SU-DHL-6 (cell line): Measurements from ENCODE around the gene KCNH1.

Source experiments
- H2AFZ ChIP-seq: fragments of 200-600 bp; sonication (generic); 2 replicates; pipeline ENCODE4 v1.6.1; 2014; ENCODE audit warnings: low read depth, mild to moderate bottlenecking, moderate library complexity, mixed read lengths, antibody characterized with exemption, low read length; ENCODE audit not compliant: severe bottlenecking
- H3F3A ChIP-seq: fragments of 200-600 bp; shearing (Covaris generic); 2 replicates; pipeline ENCODE4 v1.6.0; 2016; ENCODE audit warnings: antibody characterized with exemption, mild to moderate bottlenecking; ENCODE audit not compliant: insufficient read depth
- H3K27ac ChIP-seq: fragments of 200-600 bp; sonication (generic); 2 replicates; pipeline ENCODE4 v1.5.1; 2016; ENCODE audit warnings: low read depth, mild to moderate bottlenecking, low read length, moderate library complexity, mixed read lengths
- H3K27me3 ChIP-seq: fragments of 200-600 bp; sonication (generic), shearing (Covaris generic); 2 replicates; pipeline ENCODE4 v1.6.0; 2014; ENCODE audit warnings: mild to moderate bottlenecking, low read length
- H3K36me3 ChIP-seq: fragments of 200-600 bp; sonication (generic); 2 replicates; pipeline ENCODE4 v1.6.1; 2014; ENCODE audit warnings: mild to moderate bottlenecking, low read length, mixed read lengths
- H3K4me2 ChIP-seq: fragments of 300-600, 200-600 bp; shearing (Covaris generic), sonication (generic); 2 replicates; pipeline ENCODE4 v1.6.0; 2014; ENCODE audit warnings: low read length, low read depth, mild to moderate bottlenecking; ENCODE audit not compliant: poor library complexity, severe bottlenecking
- H3K4me3 ChIP-seq: fragments of 200-600 bp; sonication (generic); 2 replicates; pipeline ENCODE4 v1.5.1; 2014; ENCODE audit warnings: antibody characterized with exemption, low read length, mild to moderate bottlenecking, mixed read lengths; ENCODE audit not compliant: insufficient read depth, poor library complexity, severe bottlenecking
- H3K79me2 ChIP-seq: fragments of 200-600 bp; sonication (generic); 2 replicates; pipeline ENCODE4 v1.6.1; 2014; ENCODE audit warnings: mild to moderate bottlenecking, low read length, moderate library complexity; ENCODE audit not compliant: insufficient read depth
- H3K9ac ChIP-seq: fragments of 200-600 bp; sonication (generic); 2 replicates; pipeline ENCODE4 v1.7.0; 2014; ENCODE audit warnings: mild to moderate bottlenecking, low read length
- H3K9me2 ChIP-seq: fragments of 200-600 bp; sonication (generic); replicated peaks from 2 replicates; pipeline ENCODE4 v1.6.1; 2014; ENCODE audit warnings: low read length; ENCODE audit not compliant: insufficient read depth
- H3K9me3 ChIP-seq: fragments of 200-600 bp; sonication (generic); 2 replicates; pipeline ENCODE4 v1.6.1; 2014; ENCODE audit warnings: low read length, mixed read lengths; ENCODE audit not compliant: insufficient read depth
- H4K20me1 ChIP-seq: fragments of 200-600 bp; sonication (generic); 2 replicates; pipeline ENCODE4 v1.6.1; 2014; ENCODE audit warnings: low read depth, mild to moderate bottlenecking, antibody characterized with exemption, low read length, moderate library complexity, mixed read lengths
- CTCF ChIP-seq: fragments of 200-600 bp; sonication (generic); IDR thresholded peaks from one replicate; pipeline ENCODE4 v1.5.1; 2017; ENCODE audit warnings: antibody characterized with exemption, mild to moderate bottlenecking, low read length, moderate library complexity; ENCODE audit not compliant: insufficient read depth, poor library complexity, severe bottlenecking
- EZH2phosphoT487 ChIP-seq: fragments of 200-600 bp; sonication (generic), shearing (Covaris generic); conservative IDR thresholded peaks from 2 replicates; pipeline ENCODE4 v1.6.1; 2018; ENCODE audit warnings: mild to moderate bottlenecking, antibody characterized with exemption, low read length, moderate library complexity, mixed read lengths

The KCNH1 gene

GRCh38 chr1:210706246-210706645 lies 427.7 kb downstream of the KCNH1 start:
- Histone ChIP-seq H3K9me3 (no peaks in the 10 kb centered on the region), H2AFZ (no peak overlapping the region), H3K36me3 (no peaks in the 10 kb centered on the region), H3F3A (no peaks in the 10 kb centered on the region), H3K4me2 (no peak overlapping the region), H3K4me3 (no peak overlapping the region), H3K79me2 (no peaks in the 10 kb centered on the region), H3K27ac (no peak overlapping the region), H3K27me3 (no peaks in the 10 kb centered on the region), H4K20me1 (no peaks in the 10 kb centered on the region), H3K9me2 (no peaks in the 10 kb centered on the region), H3K9ac (no peak overlapping the region)
- TF ChIP-seq CTCF, result no peak
- TF ChIP-seq EZH2phosphoT487, result no peak

- Histone ChIP-seq H3K4me2 (no peak overlapping the region), H3F3A (no peaks in the 10 kb centered on the region), H3K9ac (no peak overlapping the region), H3K9me2 (no peaks in the 10 kb centered on the region), H3K79me2 (no peaks in the 10 kb centered on the region), H3K27ac (no peak overlapping the region), H3K9me3 (no peaks in the 10 kb centered on the region), H2AFZ (no peak overlapping the region), H3K27me3 (no peaks in the 10 kb centered on the region), H4K20me1 (no peaks in the 10 kb centered on the region), H3K36me3 (no peaks in the 10 kb centered on the region), H3K4me3 (no peak overlapping the region)
- TF ChIP-seq CTCF (no peak), EZH2phosphoT487 (no peak)
These were observed 428.9 kb downstream of the KCNH1 start for GRCh38 chr1:210705086-210705485.

DNA sequence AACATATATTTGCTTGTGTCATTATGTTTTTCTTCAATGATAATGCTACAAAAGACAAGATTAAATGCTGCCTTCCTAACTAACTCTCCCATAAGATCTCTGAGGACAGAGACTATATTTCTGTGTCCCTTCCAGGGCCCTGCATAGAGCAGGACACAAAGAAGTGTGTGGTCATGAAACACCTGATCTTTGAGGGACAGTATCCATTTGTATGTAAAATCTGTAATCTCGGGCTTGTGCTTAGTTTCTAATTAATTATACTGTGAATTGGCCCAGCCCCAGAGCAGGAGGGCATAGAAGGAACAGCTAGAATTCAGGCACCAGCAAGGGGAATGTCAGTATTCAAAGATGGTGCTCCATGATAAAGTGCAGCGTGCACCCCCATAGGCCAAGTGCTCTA lies 430.4 kb downstream of the KCNH1 start:
- H2AFZ ChIP-seq, result no peak overlapping the region
- H3K4me2 ChIP-seq, result no peak overlapping the region
- no peak overlapping the region for H3K27ac ChIP-seq
- no peaks in the 10 kb centered on the region for H3F3A ChIP-seq
- H3K9me2 ChIP-seq, result no peaks in the 10 kb centered on the region
- H3K36me3 ChIP-seq, result no peaks in the 10 kb centered on the region
- TF ChIP-seq EZH2phosphoT487, result no peak
- TF ChIP-seq CTCF, result no peak
- no peak overlapping the region for H3K4me3 ChIP-seq
- H4K20me1 ChIP-seq, result no peaks in the 10 kb centered on the region
- no peaks in the 10 kb centered on the region for H3K9me3 ChIP-seq
- no peaks in the 10 kb centered on the region for H3K79me2 ChIP-seq
- H3K27me3 ChIP-seq, result no peaks in the 10 kb centered on the region
- H3K9ac ChIP-seq, result no peak overlapping the region

DNA sequence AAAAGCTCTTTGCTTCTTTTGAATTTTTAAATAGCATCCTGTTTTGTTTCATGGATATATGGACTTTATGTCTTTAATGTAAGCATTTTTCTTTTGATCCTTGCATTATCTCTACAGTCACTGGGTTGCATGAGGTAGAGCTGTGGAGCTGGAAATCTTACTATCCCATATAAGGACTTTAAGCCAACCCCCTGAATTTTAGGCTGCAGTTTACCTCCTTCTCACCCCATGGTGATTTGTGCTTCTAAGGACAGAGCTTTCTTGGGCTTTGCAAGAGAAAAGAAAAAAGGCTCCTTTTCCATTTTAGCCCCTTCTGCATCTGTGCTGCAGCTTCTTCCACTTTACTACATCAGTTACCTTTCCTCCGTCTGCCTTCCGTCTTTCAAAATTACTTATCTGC lies 431.4 kb downstream of the KCNH1 start:
- Histone ChIP-seq H3K27me3 (no peaks in the 10 kb centered on the region), H3K4me3 (no peak overlapping the region), H3F3A (no peaks in the 10 kb centered on the region), H3K9me2 (no peaks in the 10 kb centered on the region), H3K79me2 (no peaks in the 10 kb centered on the region), H3K36me3 (no peaks in the 10 kb centered on the region), H3K4me2 (no peak overlapping the region), H3K9me3 (no peaks in the 10 kb centered on the region), H4K20me1 (no peaks in the 10 kb centered on the region), H3K27ac (no peak overlapping the region), H3K9ac (no peak overlapping the region), H2AFZ (no peak overlapping the region)
- TF ChIP-seq EZH2phosphoT487, result no peak
- no peak for TF ChIP-seq CTCF
